GM18508 (cell line): ENCODE results near the gene B2M.

ENCODE experiments used
- ATAC-seq: cut with Tn5 transposase; IDR thresholded peaks from one replicate; pipeline ENCODE4 v1.9.1; 2021; ENCODE audit warnings: moderate number of reproducible peaks; ENCODE audit not compliant: insufficient read depth, unreplicated experiment

Gene B2M

DNA sequence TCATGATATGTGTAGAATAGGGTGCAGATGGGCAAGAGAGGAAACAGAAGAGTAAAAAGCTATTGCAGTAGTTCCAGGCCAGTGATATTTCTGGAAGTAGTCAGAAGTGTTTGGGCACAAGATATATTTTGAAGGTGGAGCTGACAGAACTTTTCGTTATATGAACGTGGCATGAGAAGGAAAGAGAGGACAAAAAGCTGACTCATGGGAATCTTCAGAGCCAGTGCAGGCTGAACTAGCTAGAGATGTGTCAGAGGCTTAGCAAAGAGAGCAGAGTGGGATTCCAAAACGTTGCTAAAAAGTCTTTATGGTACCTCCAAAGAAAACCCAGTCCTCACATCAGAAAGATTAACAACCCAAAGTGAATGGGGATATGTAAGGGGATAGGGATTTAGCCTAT lies 53.7 kb downstream of the B2M start:
- ATAC-seq, result no peak
